Loucy (cell line): ENCODE data around the gene GRK1.
"Not testable (repeated sequence)": the region's sequence is repeated elsewhere in the genome, so short reads cannot be mapped to it uniquely, and the experiment has no call there.

Source experiments
- H2AFZ ChIP-seq: fragments of 200-600 bp; sonication (generic); 2 replicates; pipeline ENCODE4 v1.6.0; 2016; ENCODE audit warnings: antibody characterized with exemption, mild to moderate bottlenecking, low read length, moderate library complexity
- H3F3A ChIP-seq: fragments of 200-600 bp; 2 replicates; pipeline ENCODE4 v1.6.0; 2016; ENCODE audit warnings: antibody characterized with exemption, low read depth, mild to moderate bottlenecking
- H3K27me3 ChIP-seq: fragments of 200-600 bp; sonication (generic); 2 replicates; pipeline ENCODE4 v1.6.1; 2014; ENCODE audit warnings: low read length, mild to moderate bottlenecking; ENCODE audit not compliant: insufficient read depth, poor library complexity, severe bottlenecking
- H3K36me3 ChIP-seq: fragments of 200-600 bp; sonication (generic); 2 replicates; pipeline ENCODE4 v1.6.1; 2016; ENCODE audit warnings: low read length; ENCODE audit not compliant: insufficient read depth
- H3K4me1 ChIP-seq: fragments of 200-600 bp; sonication (generic); 2 replicates; pipeline ENCODE4 v1.5.1; 2014; ENCODE audit warnings: low read length, mild to moderate bottlenecking; ENCODE audit not compliant: insufficient read depth, poor library complexity, severe bottlenecking
- H3K4me2 ChIP-seq: fragments of 200-600 bp; sonication (generic); 2 replicates; pipeline ENCODE4 v1.6.0; 2014; ENCODE audit warnings: antibody characterized with exemption, low read length, low read depth, mild to moderate bottlenecking; ENCODE audit not compliant: poor library complexity, severe bottlenecking
- H3K4me3 ChIP-seq: fragments of 200-600 bp; sonication (generic); 2 replicates; pipeline ENCODE4 v1.5.1; 2014; ENCODE audit warnings: low read length, mild to moderate bottlenecking, mixed read lengths; ENCODE audit not compliant: poor library complexity, severe bottlenecking
- H3K79me2 ChIP-seq: fragments of 200-600 bp; sonication (generic); 2 replicates; pipeline ENCODE4 v1.6.1; 2014; ENCODE audit warnings: low read length; ENCODE audit not compliant: insufficient read depth
- H3K9ac ChIP-seq: fragments of 200-600 bp; sonication (generic); 2 replicates; pipeline ENCODE4 v1.6.0; 2014; ENCODE audit warnings: mild to moderate bottlenecking, low read depth, low read length, moderate library complexity; ENCODE audit not compliant: poor library complexity, severe bottlenecking
- H3K9me2 ChIP-seq: fragments of 200-600 bp; sonication (generic); replicated peaks from 2 replicates; pipeline ENCODE4 v1.6.1; 2016; ENCODE audit warnings: low read depth, low read length, mixed read lengths
- H3K9me3 ChIP-seq: fragments of 200-600 bp; sonication (generic); 2 replicates; pipeline ENCODE4 v1.6.1; 2014; ENCODE audit warnings: mild to moderate bottlenecking, antibody characterized with exemption, low read length, low read depth; ENCODE audit not compliant: insufficient read depth
- H4K20me1 ChIP-seq: fragments of 200-600 bp; sonication (generic); 2 replicates; pipeline ENCODE4 v1.6.0; 2014; ENCODE audit warnings: antibody characterized with exemption, low read length, mild to moderate bottlenecking; ENCODE audit not compliant: insufficient read depth, poor library complexity, severe bottlenecking
- EZH2phosphoT487 ChIP-seq: fragments of 200-600 bp; IDR thresholded peaks from 2 replicates; pipeline ENCODE4 v1.6.1; 2018; ENCODE audit warnings: antibody characterized with exemption, mild to moderate bottlenecking, moderate library complexity, borderline replicate concordance
- TF ChIP-seq, protein P1 (sequence below): fragments of 200-600 bp; sonication (generic); conservative IDR thresholded peaks from 2 replicates; pipeline ENCODE4 v1.5.1; 2014; ENCODE audit warnings: mild to moderate bottlenecking, antibody characterized with exemption, low read length

The GRK1 gene

DNA sequence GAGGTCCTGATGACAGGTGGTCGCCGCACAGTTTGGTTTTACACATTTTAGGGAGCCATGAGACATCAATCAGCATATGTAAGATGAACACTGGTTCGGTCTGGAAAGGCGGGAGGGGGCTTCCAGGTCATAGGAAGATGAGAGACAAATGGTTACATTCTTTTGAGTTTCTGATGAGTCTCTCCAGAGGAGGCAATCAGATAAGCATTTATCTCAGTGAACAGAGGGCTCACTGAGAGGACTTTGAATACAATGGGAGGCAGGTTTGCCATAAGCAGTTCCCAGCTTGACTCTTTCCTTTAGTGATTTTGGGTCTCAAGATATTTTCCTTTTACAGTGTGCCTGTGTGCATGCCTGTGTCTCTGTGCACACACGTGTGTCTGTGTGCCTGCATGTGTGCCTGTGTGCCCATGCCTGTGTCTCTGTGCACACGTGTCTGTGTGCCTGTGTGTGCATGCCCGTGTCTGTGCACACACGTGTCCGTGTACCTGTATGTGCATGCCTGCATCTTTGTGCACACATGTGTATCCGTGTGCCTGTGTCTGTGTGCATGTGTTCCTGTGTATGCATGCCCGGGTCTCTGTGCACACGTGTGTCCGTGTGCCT lies 56.5 kb downstream of the GRK1 start:
- no peaks in the 10 kb centered on the region for H4K20me1 ChIP-seq
- H3K4me2 ChIP-seq = no peak overlapping the region
- H3K27me3 ChIP-seq = no peaks in the 10 kb centered on the region
- H2AFZ ChIP-seq = no peak overlapping the region
- H3K9ac ChIP-seq = no peak overlapping the region
- TF ChIP-seq EZH2phosphoT487 = no peak
- TF ChIP-seq, protein P1, sequence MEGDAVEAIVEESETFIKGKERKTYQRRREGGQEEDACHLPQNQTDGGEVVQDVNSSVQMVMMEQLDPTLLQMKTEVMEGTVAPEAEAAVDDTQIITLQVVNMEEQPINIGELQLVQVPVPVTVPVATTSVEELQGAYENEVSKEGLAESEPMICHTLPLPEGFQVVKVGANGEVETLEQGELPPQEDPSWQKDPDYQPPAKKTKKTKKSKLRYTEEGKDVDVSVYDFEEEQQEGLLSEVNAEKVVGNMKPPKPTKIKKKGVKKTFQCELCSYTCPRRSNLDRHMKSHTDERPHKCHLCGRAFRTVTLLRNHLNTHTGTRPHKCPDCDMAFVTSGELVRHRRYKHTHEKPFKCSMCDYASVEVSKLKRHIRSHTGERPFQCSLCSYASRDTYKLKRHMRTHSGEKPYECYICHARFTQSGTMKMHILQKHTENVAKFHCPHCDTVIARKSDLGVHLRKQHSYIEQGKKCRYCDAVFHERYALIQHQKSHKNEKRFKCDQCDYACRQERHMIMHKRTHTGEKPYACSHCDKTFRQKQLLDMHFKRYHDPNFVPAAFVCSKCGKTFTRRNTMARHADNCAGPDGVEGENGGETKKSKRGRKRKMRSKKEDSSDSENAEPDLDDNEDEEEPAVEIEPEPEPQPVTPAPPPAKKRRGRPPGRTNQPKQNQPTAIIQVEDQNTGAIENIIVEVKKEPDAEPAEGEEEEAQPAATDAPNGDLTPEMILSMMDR = no peak
- no peaks in the 10 kb centered on the region for H3K4me1 ChIP-seq
- no peak overlapping the region for H3K4me3 ChIP-seq
- H3F3A ChIP-seq = no peaks in the 10 kb centered on the region
- no peaks in the 10 kb centered on the region; the same call in 1 of the 2 replicates for H3K9me3 ChIP-seq
- no peaks in the 10 kb centered on the region for H3K36me3 ChIP-seq
- no peaks in the 10 kb centered on the region for H3K9me2 ChIP-seq
- no peaks in the 10 kb centered on the region for H3K79me2 ChIP-seq

DNA sequence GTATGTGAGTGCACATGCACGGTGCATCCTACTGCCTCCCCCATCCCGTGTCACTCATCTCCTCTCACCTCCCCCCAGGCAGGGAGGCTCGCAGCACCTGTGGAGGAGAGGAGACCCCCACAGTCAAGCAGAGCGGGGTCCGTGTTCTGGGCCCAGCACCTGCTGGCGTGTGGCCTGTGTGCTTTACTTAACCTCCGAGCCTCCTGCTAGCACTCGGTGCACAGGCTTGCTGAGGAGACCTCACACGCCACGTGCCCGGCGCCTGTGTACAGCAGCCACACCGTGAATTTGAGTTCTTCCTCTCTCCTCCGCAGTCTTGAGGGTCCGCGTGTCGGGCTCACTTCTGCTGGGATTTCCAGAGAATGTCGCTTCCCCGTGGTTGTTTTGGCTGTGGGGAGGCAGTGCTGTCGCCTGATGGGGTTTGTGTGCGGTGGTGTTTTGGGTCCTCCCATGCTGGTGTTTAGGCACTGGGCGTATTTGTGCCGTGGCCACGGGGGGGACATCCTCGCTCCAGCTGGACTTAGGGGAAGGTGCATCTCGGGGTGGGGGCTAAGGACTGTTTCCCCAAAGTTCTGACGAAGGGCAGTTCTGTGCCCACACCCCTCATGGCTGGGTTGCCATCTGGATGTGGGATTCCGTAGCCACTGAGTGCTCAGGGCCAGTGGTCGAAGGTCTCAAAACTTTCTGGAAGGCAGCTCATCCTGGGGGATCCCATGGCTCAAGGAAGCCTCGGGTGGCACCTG lies 57.2 kb downstream of the GRK1 start:
- Histone ChIP-seq H2AFZ (no peak overlapping the region), H3F3A (no peaks in the 10 kb centered on the region), H3K9me2 (no peaks in the 10 kb centered on the region), H3K4me2 (no peak overlapping the region), H3K4me1 (no peaks in the 10 kb centered on the region), H4K20me1 (no peaks in the 10 kb centered on the region), H3K4me3 (no peak overlapping the region), H3K36me3 (no peaks in the 10 kb centered on the region), H3K27me3 (no peaks in the 10 kb centered on the region), H3K9me3 (no peaks in the 10 kb centered on the region; the same call in 1 of the 2 replicates), H3K9ac (no peak overlapping the region), H3K79me2 (no peaks in the 10 kb centered on the region)
- no peak for TF ChIP-seq EZH2phosphoT487
- TF ChIP-seq, protein P1 = no peak

DNA sequence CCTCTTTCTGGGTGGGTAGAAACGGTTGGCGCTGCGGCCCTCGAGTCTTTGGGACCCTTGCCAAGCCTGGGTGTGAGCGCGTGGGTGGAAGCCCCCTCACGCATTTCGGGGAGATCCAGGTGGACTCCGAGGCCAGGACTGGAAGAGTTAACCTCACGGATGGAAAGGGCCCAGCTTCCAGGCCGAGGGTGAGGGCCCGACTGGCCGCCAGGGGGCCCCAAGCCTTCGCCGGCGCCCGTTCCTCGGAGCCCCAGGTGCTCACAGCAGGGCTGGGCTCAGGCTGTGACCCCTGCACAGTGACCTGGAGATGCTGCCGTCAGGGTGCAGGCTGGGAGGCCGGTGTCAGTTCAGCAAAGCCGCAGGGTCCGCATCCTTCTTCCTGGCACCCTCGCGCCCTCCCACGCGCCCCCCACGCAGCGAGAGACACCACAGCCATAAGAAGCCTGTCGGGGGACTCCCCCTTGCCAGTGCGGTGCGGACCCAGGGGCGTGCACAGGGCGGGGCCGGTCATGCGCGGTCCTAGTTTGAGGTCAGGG lies 57.8 kb downstream of the GRK1 start:
- TF ChIP-seq EZH2phosphoT487 = no peak
- TF ChIP-seq, protein P1 = peak; percentile 57
- H3K27me3 ChIP-seq = no peaks in the 10 kb centered on the region
- no peaks in the 10 kb centered on the region for H3K4me1 ChIP-seq
- H3K9me3 ChIP-seq = no peaks in the 10 kb centered on the region; the same call in 1 of the 2 replicates
- H3K79me2 ChIP-seq = no peaks in the 10 kb centered on the region
- no peaks in the 10 kb centered on the region for H4K20me1 ChIP-seq
- no peak overlapping the region for H3K4me3 ChIP-seq
- H3K9ac ChIP-seq = no peak overlapping the region
- H2AFZ ChIP-seq = no peak overlapping the region
- no peaks in the 10 kb centered on the region for H3K9me2 ChIP-seq
- H3K36me3 ChIP-seq = no peaks in the 10 kb centered on the region
- no peaks in the 10 kb centered on the region for H3F3A ChIP-seq
- H3K4me2 ChIP-seq = no peak overlapping the region

DNA sequence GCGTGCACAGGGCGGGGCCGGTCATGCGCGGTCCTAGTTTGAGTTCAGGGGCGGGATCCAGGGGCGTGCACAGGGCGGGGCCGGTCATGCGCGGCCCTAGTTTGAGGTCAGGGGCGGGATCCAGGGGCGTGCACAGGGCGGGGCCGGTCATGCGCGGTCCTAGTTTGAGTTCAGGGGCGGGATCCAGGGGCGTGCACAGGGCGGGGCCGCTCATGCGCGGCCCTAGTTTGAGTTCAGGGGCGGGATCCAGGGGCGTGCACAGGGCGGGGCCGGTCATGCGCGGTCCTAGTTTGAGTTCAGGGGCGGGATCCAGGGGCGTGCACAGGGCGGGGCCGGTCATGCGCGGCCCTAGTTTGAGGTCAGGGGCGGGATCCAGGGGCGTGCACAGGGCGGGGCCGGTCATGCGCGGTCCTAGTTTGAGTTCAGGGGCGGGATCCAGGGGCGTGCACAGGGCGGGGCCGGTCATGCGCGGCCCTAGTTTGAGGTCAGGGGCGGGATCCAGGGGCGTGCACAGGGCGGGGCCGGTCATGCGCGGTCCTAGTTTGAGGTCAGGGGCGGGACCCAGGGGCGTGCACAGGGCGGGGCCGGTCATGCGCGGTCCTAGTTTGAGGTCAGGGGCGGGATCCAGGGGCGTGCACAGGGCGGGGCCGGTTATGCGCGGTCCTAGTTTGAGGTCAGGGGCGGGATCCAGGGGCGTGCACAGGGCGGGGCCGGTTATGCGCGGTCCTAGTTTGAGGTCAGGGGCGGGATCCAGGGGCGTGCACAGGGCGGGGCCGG lies 58.5 kb downstream of the GRK1 start:
- H3K36me3 ChIP-seq, H3K9me3 ChIP-seq, H3K9me2 ChIP-seq, H4K20me1 ChIP-seq, H2AFZ ChIP-seq, H3K9ac ChIP-seq, H3K79me2 ChIP-seq, H3K4me2 ChIP-seq, H3F3A ChIP-seq, H3K4me1 ChIP-seq, H3K4me3 ChIP-seq, H3K27me3 ChIP-seq: not testable (repeated sequence)
